ENCODE results near the gene HPCAL1. TPM values are rescaled to one million over a fixed set of nuclear protein-coding genes. Genes with fewer than 3 reads are reported as not detected.

HPCAL1 gene
- total RNA-seq, 1 experiment from 2014 or later = 273 TPM

- no peak for DNase-seq (ENCODE audit: low read depth)
Measured at GRCh38 chr2:10354399-10354798, 51.7 kb downstream of the HPCAL1 start.

- DNase-seq (ENCODE audit: low read depth) = no peak
Measured at GRCh38 chr2:10355471-10356438, 53.1 kb downstream of the HPCAL1 start.

GRCh38 chr2:10356439-10356811 lies 53.7 kb downstream of the HPCAL1 start:
- DNase-seq (ENCODE audit: low read depth) = no peak

- no peak for DNase-seq (ENCODE audit: low read depth)
Measured at GRCh38 chr2:10357193-10358169, 54.8 kb downstream of the HPCAL1 start.

GRCh38 chr2:10359246-10359645 lies 56.5 kb downstream of the HPCAL1 start:
- DNase-seq (ENCODE audit: low read depth) = no peak

- no peak for DNase-seq (ENCODE audit: low read depth)
Measured at GRCh38 chr2:10359731-10360329, 57.1 kb downstream of the HPCAL1 start.

- DNase-seq (ENCODE audit: low read depth) = no peak
Measured at GRCh38 chr2:10360460-10360849, 57.8 kb downstream of the HPCAL1 start.

GRCh38 chr2:10360850-10361588 lies 58.3 kb downstream of the HPCAL1 start:
- DNase-seq (ENCODE audit: low read depth) = peak; percentile 25

- DNase-seq (ENCODE audit: low read depth) = no peak
Measured at GRCh38 chr2:10362096-10362897, 59.6 kb downstream of the HPCAL1 start.

GRCh38 chr2:10362898-10363454 lies 60.3 kb downstream of the HPCAL1 start:
- no peak for DNase-seq (ENCODE audit: low read depth)

GRCh38 chr2:10363861-10364610 lies 61.3 kb downstream of the HPCAL1 start:
- DNase-seq (ENCODE audit: low read depth) = no peak

- no peak for DNase-seq (ENCODE audit: low read depth)
Measured at GRCh38 chr2:10365412-10365811, 62.7 kb downstream of the HPCAL1 start.

GRCh38 chr2:10366601-10367270 lies 64.0 kb downstream of the HPCAL1 start:
- no peak for DNase-seq (ENCODE audit: low read depth)

- no peak for DNase-seq (ENCODE audit: low read depth)
Measured at GRCh38 chr2:10367472-10368439, 65.1 kb downstream of the HPCAL1 start.

GRCh38 chr2:10368491-10369231 lies 66.0 kb downstream of the HPCAL1 start:
- no peak for DNase-seq (ENCODE audit: low read depth)

All from RPMI7951 (cell line).